H1 (cell line): ENCODE data around the gene TBC1D24. TPM values are rescaled to one million over a fixed set of nuclear protein-coding genes. Genes with fewer than 3 reads are reported as not detected.

Experiments used
- CTCF ChIA-PET: fragments of 300-600 bp; sonication (Branson Sonifier 250); formaldehyde crosslinking; loops from one replicate; lab custom pipeline; 2021; ENCODE audit not compliant: partially characterized antibody; lab: Charles Lee
- POLR2A ChIA-PET: fragments of 300-600 bp; sonication (Branson Sonifier 250); formaldehyde crosslinking; loops from one replicate; lab custom pipeline; 2021; ENCODE audit warnings: inconsistent platforms; ENCODE audit not compliant: partially characterized antibody; lab: Charles Lee
- DNase-seq, 2 experiments: peaks; one replicate each; pipeline versions ENCODE4 v3.0.0 to v3.0.0-alpha.2; 2010 to 2022; ENCODE audit warnings: low spot score in 2 of 2, low read depth in 1 of 2, mixed read lengths in 1 of 2
- FAIRE-seq: peaks from 2 replicates; lab custom pipeline; 2011; peaks lifted over from hg19 to GRCh38; lab: Jason Lieb, UNC
- H2AFZ ChIP-seq: 2 replicates; pipeline ENCODE4 v1.8.1; 2012; ENCODE audit warnings: low read length, inconsistent platforms
- H2AK5ac ChIP-seq: 2 replicates; pipeline ENCODE4 v1.6.1; 2013; ENCODE audit warnings: low read depth, low read length
- H2BK120ac ChIP-seq: replicated peaks from 2 replicates; pipeline ENCODE3; 2013; ENCODE audit warnings: low read depth, low read length, inconsistent platforms
- H2BK12ac ChIP-seq: 2 replicates; pipeline ENCODE4 v1.6.1; 2013; ENCODE audit warnings: low read depth, low read length
- H2BK15ac ChIP-seq: 2 replicates; pipeline ENCODE4 v1.6.1; 2013; ENCODE audit warnings: low read length
- H2BK20ac ChIP-seq: 2 replicates; pipeline ENCODE4 v1.6.1; 2013; ENCODE audit warnings: low read length
- H2BK5ac ChIP-seq: 2 replicates; pipeline ENCODE4 v1.6.1; 2013; ENCODE audit warnings: low read depth, low read length
- H3K14ac ChIP-seq: 2 replicates; pipeline ENCODE4 v1.6.1; 2013; ENCODE audit warnings: inconsistent platforms; ENCODE audit not compliant: insufficient read length
- H3K18ac ChIP-seq: 2 replicates; pipeline ENCODE4 v1.6.1; 2013; ENCODE audit warnings: low read length; ENCODE audit errors: extremely low read depth
- H3K23ac ChIP-seq: 2 replicates; pipeline ENCODE4 v1.6.1; 2013; ENCODE audit warnings: inconsistent platforms; ENCODE audit not compliant: insufficient read length
- H3K23me2 ChIP-seq: 2 replicates; pipeline ENCODE4 v1.6.1; 2013; ENCODE audit warnings: low read depth, low read length
- H3K27ac ChIP-seq: 2 replicates; pipeline ENCODE4 v1.6.1; 2011; ENCODE audit warnings: low read depth, low read length, inconsistent platforms
- H3K27me3 ChIP-seq, 4 experiments: replicated peaks in 1 of 4; 1 replicate in 1 of 4; 2 replicates in 3 of 4; pipeline versions ENCODE4 v1.6.1 to v1.8.1; 2011 to 2013; ENCODE audit warnings: low read length in 3 of 4, mild to moderate bottlenecking in 3 of 4, inconsistent platforms in 2 of 4, mixed read lengths in 2 of 4, moderate library complexity in 1 of 4; ENCODE audit not compliant: control insufficient read depth in 3 of 4, insufficient read depth in 3 of 4; ENCODE audit errors: extremely low read depth in 1 of 4
- H3K36me3 ChIP-seq, 4 experiments: 2 replicates each; pipeline versions ENCODE4 v1.6.1 to v1.8.1; 2011 to 2013; ENCODE audit warnings: mild to moderate bottlenecking in 4 of 4, low read length in 3 of 4, moderate library complexity in 2 of 4, control low read depth in 1 of 4, inconsistent platforms in 1 of 4; ENCODE audit not compliant: insufficient read depth in 4 of 4, control insufficient read depth in 2 of 4
- H3K4ac ChIP-seq: replicated peaks from 2 replicates; pipeline ENCODE3; 2013; ENCODE audit warnings: low read length, low read depth, mixed read lengths, inconsistent platforms; ENCODE audit not compliant: insufficient read length
- H3K4me1 ChIP-seq, 4 experiments: replicated peaks in 1 of 4; 1 replicate in 1 of 4; 2 replicates in 3 of 4; pipeline versions ENCODE4 v1.6.1 to v1.8.1; 2011 to 2013; ENCODE audit warnings: low read length in 3 of 4, inconsistent platforms in 2 of 4, mixed read lengths in 1 of 4; ENCODE audit not compliant: insufficient read depth in 4 of 4, control insufficient read depth in 3 of 4
- H3K4me2 ChIP-seq, 2 experiments: 2 replicates each; pipeline versions ENCODE4 v1.6.1 to v1.8.1; 2011 to 2013; ENCODE audit warnings: low read depth in 2 of 2, low read length in 2 of 2, control low read depth in 1 of 2, inconsistent platforms in 1 of 2, mild to moderate bottlenecking in 1 of 2; ENCODE audit not compliant: insufficient read depth in 1 of 2
- H3K4me3 ChIP-seq, 4 experiments: fragments of 200-600, 300-600 bp in 1 of 4; sonication (generic), shearing (Covaris generic), sonication (Bioruptor Twin) in 1 of 4; 2 replicates each; pipeline versions ENCODE4 v1.5.1 to v1.8.1; 2011 to 2016; ENCODE audit warnings: low read length in 4 of 4, low read depth in 3 of 4, control low read depth in 2 of 4, inconsistent platforms in 2 of 4, mild to moderate bottlenecking in 2 of 4, mixed read lengths in 1 of 4, moderate library complexity in 1 of 4; ENCODE audit not compliant: insufficient read depth in 2 of 4; ENCODE audit errors: extremely low read depth in 1 of 4
- H3K56ac ChIP-seq: replicated peaks from 2 replicates; pipeline ENCODE3; 2013; ENCODE audit warnings: low read depth, mild to moderate bottlenecking, mixed read lengths, low read length, inconsistent platforms; ENCODE audit not compliant: insufficient read length
- H3K79me1 ChIP-seq: 2 replicates; pipeline ENCODE4 v1.6.1; 2013; ENCODE audit warnings: low read depth, low read length, control low read depth
- H3K79me2 ChIP-seq, 2 experiments: 2 replicates each; pipeline versions ENCODE4 v1.6.1 to v1.8.1; 2012 to 2013; ENCODE audit warnings: low read length in 2 of 2, mild to moderate bottlenecking in 2 of 2, inconsistent platforms in 1 of 2; ENCODE audit not compliant: insufficient read depth in 2 of 2, control insufficient read depth in 1 of 2
- H3K9ac ChIP-seq, 4 experiments: replicated peaks in 1 of 4; 1 replicate in 1 of 4; 2 replicates in 3 of 4; pipeline versions ENCODE4 v1.6.1 to v1.8.1; 2011 to 2013; ENCODE audit warnings: low read depth in 3 of 4, low read length in 3 of 4, control low read depth in 2 of 4, mild to moderate bottlenecking in 2 of 4, moderate library complexity in 2 of 4, inconsistent platforms in 1 of 4; ENCODE audit errors: extremely low read depth in 1 of 4
- H3K9me3 ChIP-seq, 2 experiments: 2 replicates each; pipeline versions ENCODE4 v1.6.1 to v1.8.1; 2012 to 2013; ENCODE audit warnings: mild to moderate bottlenecking in 2 of 2, moderate library complexity in 2 of 2, control low read depth in 1 of 2, inconsistent platforms in 1 of 2, low read depth in 1 of 2, low read length in 1 of 2, mixed read lengths in 1 of 2; ENCODE audit not compliant: insufficient read depth in 2 of 2
- H4K20me1 ChIP-seq, 2 experiments: replicated peaks in 1 of 2; 2 replicates each; pipeline versions ENCODE3 to v1.8.1; 2011 to 2013; ENCODE audit warnings: inconsistent platforms in 2 of 2, low read length in 2 of 2, mild to moderate bottlenecking in 1 of 2; ENCODE audit not compliant: insufficient read depth in 2 of 2, control insufficient read depth in 1 of 2
- H4K5ac ChIP-seq: 2 replicates; pipeline ENCODE4 v1.6.1; 2013; ENCODE audit warnings: low read length, low read depth, mixed read lengths, inconsistent platforms; ENCODE audit not compliant: insufficient read length
- H4K8ac ChIP-seq: 2 replicates; pipeline ENCODE4 v1.8.0; 2013; ENCODE audit warnings: mild to moderate bottlenecking, moderate library complexity, low read length, inconsistent platforms; ENCODE audit not compliant: insufficient read depth; ENCODE audit errors: extremely low read depth
- H4K91ac ChIP-seq: replicated peaks from 2 replicates; pipeline ENCODE3; 2013; ENCODE audit warnings: low read length, mixed read lengths, inconsistent platforms; ENCODE audit not compliant: insufficient read length
- BRCA1 ChIP-seq: IDR thresholded peaks from 2 replicates; pipeline ENCODE4 v1.6.1; 2012; ENCODE audit warnings: low read depth, low read length, improper control_type of control experiment
- EZH2 ChIP-seq: fragments of 200-600 bp; sonication (generic); IDR thresholded peaks from 2 replicates; pipeline ENCODE4 v1.7.1; 2012; ENCODE audit warnings: low read depth, mild to moderate bottlenecking, moderate library complexity, low read length, inconsistent platforms; ENCODE audit not compliant: severe bottlenecking
- JUND ChIP-seq: IDR thresholded peaks from 2 replicates; pipeline ENCODE4 v1.6.1; 2011; ENCODE audit warnings: mild to moderate bottlenecking, improper control_type of control experiment, low read length
- KDM4A ChIP-seq: IDR thresholded peaks from one replicate; pipeline ENCODE4 v1.7.1; 2012; ENCODE audit warnings: low read depth, mild to moderate bottlenecking, moderate library complexity, low read length, inconsistent platforms; ENCODE audit not compliant: severe bottlenecking
- NANOG ChIP-seq: IDR thresholded peaks from 2 replicates; pipeline ENCODE4 v1.6.1; 2011; ENCODE audit warnings: low read length, low read depth, mild to moderate bottlenecking, inconsistent platforms; ENCODE audit not compliant: insufficient read depth, poor library complexity, severe bottlenecking
- NRF1 ChIP-seq: IDR thresholded peaks from 2 replicates; pipeline ENCODE4 v1.6.1; 2011; ENCODE audit warnings: mild to moderate bottlenecking, low read depth, low read length, improper control_type of control experiment
- POU5F1 ChIP-seq: IDR thresholded peaks from 2 replicates; pipeline ENCODE4 v1.6.1; 2011; ENCODE audit warnings: low read depth, mild to moderate bottlenecking, low read length, moderate library complexity
- RAD21 ChIP-seq, 2 experiments: IDR thresholded peaks in 1 of 2; conservative IDR thresholded peaks in 1 of 2; 2 replicates each; pipeline ENCODE4 v1.6.1; 2011; ENCODE audit warnings: low read depth in 2 of 2, low read length in 2 of 2, improper control_type of control experiment in 1 of 2, inconsistent platforms in 1 of 2, mild to moderate bottlenecking in 1 of 2, moderate library complexity in 1 of 2
- RNF2 ChIP-seq: fragments of 200-900, 300-1000 bp; sonication (generic); IDR thresholded peaks from 2 replicates; pipeline ENCODE4 v1.7.1; 2016; ENCODE audit warnings: borderline replicate concordance, low read depth, mild to moderate bottlenecking, antibody characterized with exemption, low read length; ENCODE audit not compliant: poor library complexity, severe bottlenecking; ENCODE audit errors: missing control alignments
- WGBS, 2 experiments: shearing (Covaris generic) in 1 of 2; methylation state at CpG; one replicate each; pipeline versions ENCODE4 v1.1.6 to v1.1.7; 2013 to 2015; ENCODE audit warnings: low lambda C conversion rate in 2 of 2, mixed read lengths in 2 of 2, inconsistent platforms in 1 of 2, low coverage in 1 of 2, missing lambda C conversion rate in 1 of 2; ENCODE audit not compliant: insufficient replicate concordance in 2 of 2, insufficient coverage in 1 of 2, insufficient read length in 1 of 2; ENCODE audit errors: extremely low coverage in 1 of 2, missing lambda C conversion rate in 1 of 2; 5-methylcytosine and 5-hydroxymethylcytosine counted together
- polyA plus RNA-seq, 7 experiments: library from polyadenylated mRNA; depleted of rRNA in 3 of 7; stranded (reverse) in 5 of 7; unstranded in 2 of 7; fragments of >200 nt in 5 of 7; fragments of 200-250 nt in 2 of 7; gene quantifications; 1 replicate in 5 of 7; 2 replicates in 1 of 7; 4 replicates in 1 of 7; pipeline versions ENCODE4 v1.2.1 to v1.2.3, GENCODE V29; 2011 to 2013; ENCODE audit warnings: missing spikeins in 2 of 7, mixed read lengths in 2 of 7
- total RNA-seq: library from RNA; stranded (reverse); fragmentation: NEBNext Ultra II Directional; extraction: Animal tissue kit (Norgen Biotek cat#: 25700); gene quantifications from 2 replicates; pipeline ENCODE4 v1.2.1, GENCODE V29; 2021
- TF ChIP-seq, protein P1 (sequence below): IDR thresholded peaks from 2 replicates; pipeline ENCODE4 v1.6.1; 2012; ENCODE audit warnings: inconsistent platforms

Gene TBC1D24
- total and polyA plus RNA-seq, 2 of the 8 experiments (the other 6 are each of a cell fraction or from before 2014, with no cell fraction given), result 8.7 to 21.5 TPM

DNA sequence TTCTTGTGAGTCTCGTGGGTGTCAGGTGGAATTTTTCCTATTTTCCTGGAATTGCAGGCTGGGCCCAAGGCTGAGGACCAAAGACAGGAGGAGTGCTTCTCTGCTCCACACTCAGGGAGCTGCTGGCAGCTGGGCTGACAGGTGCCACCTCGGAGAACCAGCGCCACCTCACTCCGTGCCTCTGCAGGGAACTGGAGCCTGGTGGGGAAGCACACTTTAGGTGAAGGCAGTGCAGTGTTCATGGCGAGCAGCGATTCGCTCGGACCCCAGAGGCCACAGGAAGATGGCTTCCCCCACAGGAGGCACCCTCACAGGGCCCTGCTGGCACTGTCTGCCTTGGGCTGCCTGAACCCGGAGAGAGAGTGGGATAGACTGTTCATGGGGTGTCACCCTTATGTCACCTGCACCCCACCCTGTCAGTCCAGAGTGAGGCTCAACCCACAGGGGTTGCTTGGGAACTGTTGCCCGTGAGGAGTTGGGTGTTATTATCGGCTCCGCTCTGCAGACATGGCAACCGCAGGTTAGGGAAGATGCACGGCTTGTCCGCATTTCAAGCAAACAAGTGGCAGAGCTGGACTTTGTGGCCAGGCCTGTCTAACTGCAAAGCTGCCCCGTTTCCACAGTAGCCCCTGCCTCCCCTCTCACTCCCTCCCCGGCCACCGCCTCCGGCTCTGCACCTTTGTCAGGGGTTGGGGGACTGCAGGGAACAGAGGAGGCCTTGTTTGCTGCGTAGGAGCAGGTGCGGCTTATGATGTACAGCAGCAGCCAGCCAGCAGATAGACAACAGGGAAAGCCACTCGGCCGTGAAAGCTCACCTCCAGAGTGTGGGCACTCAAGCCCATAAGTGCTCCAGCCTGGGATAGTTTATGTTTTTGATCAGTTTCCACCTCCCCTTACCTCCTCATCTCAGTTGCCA lies 15.5 kb downstream of the TBC1D24 start:
- H3K18ac ChIP-seq, result no peak overlapping the region
- H2BK120ac ChIP-seq, result no peak overlapping the region
- WGBS, 2 experiments, result 92% methylated on average over 21 of the region's 23 CpGs; no CpG with 5 or more reads in 1 of the 2 experiments
- H3K79me2 ChIP-seq, result 0 out of 4 replicates have a peak, but pooled peaks cover 0 to 2% of the 10 kb centered on the region in 2 experiments
- H3K27me3 ChIP-seq, result no peaks in the 10 kb centered on the region
- ChIA-PET POLR2A (interaction anchor here (1.0 to 1.6 kb wide), 3 partner anchors 13 to 113 kb away, joined by 3 read pairs; partner anchors contain the start of gene TEDC2), CTCF (interaction anchor here (0.7 to 1.5 kb wide), 4 partner anchors 8 to 220 kb away, joined by 3 to 5 read pairs (median 4); no protein-coding TSS in a partner anchor)
- H2AK5ac ChIP-seq, result no peak overlapping the region
- no peak overlapping the region for H2AFZ ChIP-seq
- H4K8ac ChIP-seq, result no peak overlapping the region
- H3K9me3 ChIP-seq, result no peaks in the 10 kb centered on the region
- no peak overlapping the region for H3K56ac ChIP-seq
- no peak for DNase-seq
- no peak overlapping the region for H3K4ac ChIP-seq
- H3K27ac ChIP-seq, result no peak overlapping the region
- H2BK15ac ChIP-seq, result no peak overlapping the region
- no peak overlapping the region for H3K4me3 ChIP-seq
- H4K20me1 ChIP-seq, result peaks cover 0 to 17% of the 10 kb centered on the region in 2 experiments
- H3K14ac ChIP-seq, result no peak overlapping the region
- no peak overlapping the region for H2BK12ac ChIP-seq
- H2BK20ac ChIP-seq, result no peak overlapping the region
- H3K23ac ChIP-seq, result no peak overlapping the region
- FAIRE-seq, result no peak
- H2BK5ac ChIP-seq, result peak overlapping the region; percentile 9; the same call in 1 of the 2 replicates
- peaks cover 2% of the 10 kb centered on the region; the same call in 1 of the 2 replicates for H3K79me1 ChIP-seq
- no peak overlapping the region for H3K9ac ChIP-seq
- H3K4me1 ChIP-seq, result peaks cover 0 to 3% (median 0%) of the 10 kb centered on the region in 4 experiments; a peak in 1 of 7 replicates
- H3K36me3 ChIP-seq, result no peaks in the 10 kb centered on the region
- no peak overlapping the region for H4K5ac ChIP-seq
- H3K23me2 ChIP-seq, result no peaks in the 10 kb centered on the region
- H4K91ac ChIP-seq, result no peak overlapping the region
- no peak overlapping the region for H3K4me2 ChIP-seq
- TF ChIP-seq, protein P1, sequence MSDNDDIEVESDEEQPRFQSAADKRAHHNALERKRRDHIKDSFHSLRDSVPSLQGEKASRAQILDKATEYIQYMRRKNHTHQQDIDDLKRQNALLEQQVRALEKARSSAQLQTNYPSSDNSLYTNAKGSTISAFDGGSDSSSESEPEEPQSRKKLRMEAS, result no peak
- no peak for TF ChIP-seq EZH2
- TF ChIP-seq RNF2, result no peak
- TF ChIP-seq NANOG, result no peak
- TF ChIP-seq JUND, result no peak
- no peak for TF ChIP-seq NRF1
- no peak for TF ChIP-seq KDM4A
- no peak for TF ChIP-seq RAD21 (IDR thresholded peaks at IDR 0.05 in 1 of 2, conservative IDR thresholded peaks at IDR 0.05 in 1 of 2; ENCODE audit: low read depth in 2 of 2, low read length in 2 of 2)
- TF ChIP-seq POU5F1, result no peak
- no peak for TF ChIP-seq BRCA1
